Stimulated activated CD4-positive, alpha-beta T cell treated with anti-CD3 and anti-CD28 coated beads, Interleukin-4, amount 100 ng/mL, for 1 hour (primary cell): Measurements from ENCODE around the gene PLD4.
"Not testable (repeated sequence)": the region's sequence is repeated elsewhere in the genome, so short reads cannot be mapped to it uniquely, and the experiment has no call there.

Experiments used
- DNase-seq: peaks from one replicate; pipeline ENCODE4 v3.0.0-alpha.2; 2020

Gene PLD4

GRCh38 chr14:104942586-104942985 is 17.9 kb downstream of the PLD4 start:
- DNase-seq: no peak

GRCh38 chr14:104943216-104944015 is 18.7 kb downstream of the PLD4 start:
- DNase-seq: not testable (repeated sequence)

GRCh38 chr14:104944016-104944308 is 19.3 kb downstream of the PLD4 start:
- not testable (repeated sequence) for DNase-seq

- not testable (repeated sequence) for DNase-seq
Observed at GRCh38 chr14:104944436-104945205, 19.9 kb downstream of the PLD4 start.

GRCh38 chr14:104945266-104945665 is 20.6 kb downstream of the PLD4 start:
- DNase-seq: not testable (repeated sequence)

- not testable (repeated sequence) for DNase-seq
Observed at GRCh38 chr14:104945986-104946965, 21.6 kb downstream of the PLD4 start.

DNA sequence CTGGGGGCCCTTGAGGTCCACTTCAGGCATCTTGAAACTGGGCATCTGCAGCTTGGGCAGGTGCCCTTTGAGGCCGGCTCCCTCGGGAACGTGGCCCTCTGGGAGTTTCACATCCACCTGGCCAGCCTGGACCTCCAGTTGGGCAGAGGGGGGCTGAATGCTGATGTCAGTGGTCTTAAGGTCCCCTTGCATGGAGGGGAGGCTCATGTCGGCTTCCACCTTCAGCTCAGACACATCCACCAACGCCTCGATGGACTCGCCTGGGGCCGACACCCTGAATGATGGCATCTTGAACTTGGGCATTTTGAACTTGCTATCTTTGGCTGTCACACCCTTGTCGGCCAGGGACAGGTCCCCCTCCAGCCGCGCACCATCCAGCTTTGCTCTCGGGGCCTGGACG is 22.5 kb downstream of the PLD4 start:
- DNase-seq: not testable (repeated sequence)

DNA sequence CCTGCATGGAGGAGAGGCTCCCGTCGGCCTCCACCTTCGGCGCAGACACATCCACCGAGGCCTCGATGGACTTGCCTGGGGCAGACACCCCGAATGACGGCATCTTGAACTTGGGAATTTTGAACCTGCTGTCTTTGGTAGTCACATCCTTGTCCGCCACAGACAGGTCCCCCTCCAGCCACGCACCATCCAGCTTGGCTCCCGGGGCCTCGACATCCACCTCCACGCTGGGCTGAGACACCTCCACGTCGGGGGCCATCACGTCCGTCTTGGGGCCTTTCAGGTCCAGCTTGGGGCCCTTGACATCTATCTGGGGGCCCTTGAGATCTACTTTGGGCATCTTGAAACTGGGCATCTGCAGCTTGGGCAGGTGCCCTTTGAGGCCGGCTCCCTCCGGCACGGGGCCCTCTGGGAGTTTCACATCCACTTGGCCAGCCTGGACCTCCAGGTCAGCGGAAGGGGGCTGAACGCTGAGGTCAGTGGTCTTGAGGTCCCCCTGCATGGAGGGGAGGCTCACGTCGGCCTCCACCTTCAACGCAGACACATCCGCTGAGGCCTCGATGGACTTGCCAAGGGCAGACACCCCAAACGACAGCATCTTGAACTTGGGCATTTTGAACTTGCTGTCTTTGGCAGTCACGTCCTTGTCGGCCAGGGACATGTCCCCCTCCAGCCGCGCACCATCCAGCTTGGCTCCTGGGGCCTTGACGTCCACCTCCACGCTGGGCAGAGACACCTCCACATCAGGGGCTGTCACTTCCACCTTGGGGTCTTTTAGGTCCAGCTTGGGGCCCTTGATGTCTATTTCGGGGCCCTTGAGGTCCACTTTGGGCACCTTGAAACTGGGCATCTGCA is 23.4 kb downstream of the PLD4 start:
- DNase-seq: not testable (repeated sequence)

DNA sequence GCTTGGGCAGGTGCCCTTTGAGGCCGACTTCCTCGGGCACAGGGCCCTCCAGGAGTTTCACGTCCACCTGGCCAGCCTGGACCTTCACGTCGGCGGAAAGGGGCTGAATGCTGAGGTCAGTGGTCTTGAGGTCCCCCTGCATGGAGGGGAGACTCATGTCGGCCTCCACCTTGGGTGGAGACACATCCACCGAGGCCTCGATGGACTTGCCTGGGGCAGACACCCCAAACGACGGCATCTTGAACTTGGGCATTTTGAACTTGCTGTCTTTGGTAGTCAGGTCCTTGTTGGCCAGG is 24.0 kb downstream of the PLD4 start:
- DNase-seq: no peak

- not testable (repeated sequence) for DNase-seq
Observed at GRCh38 chr14:104949406-104949955, 24.8 kb downstream of the PLD4 start.

- no peak for DNase-seq
Observed at GRCh38 chr14:104950021-104950420, 25.3 kb downstream of the PLD4 start.

GRCh38 chr14:104950701-104951100 is 26.0 kb downstream of the PLD4 start:
- DNase-seq: not testable (repeated sequence)

- DNase-seq: not testable (repeated sequence)
Observed at GRCh38 chr14:104951863-104952657, 27.4 kb downstream of the PLD4 start.

- DNase-seq: no peak
Observed at GRCh38 chr14:104953097-104953496, 28.4 kb downstream of the PLD4 start.

- no peak for DNase-seq
Observed at GRCh38 chr14:104953896-104954656, 29.4 kb downstream of the PLD4 start.

GRCh38 chr14:104954746-104955395 is 30.2 kb downstream of the PLD4 start:
- DNase-seq: no peak

GRCh38 chr14:104955396-104955770 is 30.7 kb downstream of the PLD4 start:
- DNase-seq: no peak

- no peak for DNase-seq
Observed at GRCh38 chr14:104956290-104956890, 31.7 kb downstream of the PLD4 start.
